ENCODE measurements around the gene STK11. TPM values are rescaled to one million over a fixed set of nuclear protein-coding genes. Genes with fewer than 3 reads are reported as not detected.

The STK11 gene
- total RNA-seq, 4 donors from 2014 or later: 60.2 to 83.4 (median 71.1) TPM

GRCh38 chr19:1224847-1225246, 19.3 kb downstream of the STK11 start:
- H3K9me3 ChIP-seq: no peaks in the 10 kb centered on the region
- TF ChIP-seq POLR2A (IDR thresholded peaks at IDR 0.05): no peak
- TF ChIP-seq CTCF (IDR thresholded peaks at IDR 0.05): no peak
- peaks cover 0 to 10% of the 10 kb centered on the region in 2 donors for H3K4me1 ChIP-seq
- no peak for DNase-seq
- H3K27me3 ChIP-seq: no peaks in the 10 kb centered on the region
- H3K36me3 ChIP-seq: peaks cover 57 to 68% of the 10 kb centered on the region in 2 donors
- no peak overlapping the region for H3K27ac ChIP-seq
- H3K4me3 ChIP-seq (replicated peaks in 1 of 3): no peak overlapping the region
- WGBS, 2 donors: 85 to 93% methylated on average over 10 to 13 of the region's 16 CpGs
- intact Hi-C loops (cut with DNase I): no loop called here

- Histone ChIP-seq H3K36me3 (peaks cover 52 to 63% of the 10 kb centered on the region in 2 donors), H3K27me3 (no peaks in the 10 kb centered on the region), H3K9me3 (no peaks in the 10 kb centered on the region), H3K27ac (no peak overlapping the region), H3K4me1 (peaks cover 0 to 10% of the 10 kb centered on the region in 2 donors), H3K4me3 (replicated peaks in 1 of 3) (no peak overlapping the region)
- no peak for DNase-seq
- 88 to 89% methylated on average over 17 to 18 of the region's 29 CpGs for WGBS, 2 donors
- intact Hi-C loops (cut with DNase I): no loop called here
- TF ChIP-seq CTCF (IDR thresholded peaks at IDR 0.05) (no peak), POLR2A (IDR thresholded peaks at IDR 0.05) (no peak)
Observed at GRCh38 chr19:1225440-1226226, 20.1 kb downstream of the STK11 start.

GRCh38 chr19:1226227-1226518, 20.6 kb downstream of the STK11 start:
- no peaks in the 10 kb centered on the region for H3K9me3 ChIP-seq
- no peak for DNase-seq

GRCh38 chr19:1226522-1227303, 21.1 kb downstream of the STK11 start:
- H3K27ac ChIP-seq: no peak overlapping the region

More at GRCh38 chr19:1226227-1226518, 20.6 kb downstream of the STK11 start:
- H3K4me1 ChIP-seq: peaks cover 0 to 9% of the 10 kb centered on the region in 2 donors
- no peaks in the 10 kb centered on the region for H3K27me3 ChIP-seq
- peaks cover 47 to 58% of the 10 kb centered on the region in 2 donors for H3K36me3 ChIP-seq
- no peak for TF ChIP-seq CTCF (IDR thresholded peaks at IDR 0.05)
- no peak for TF ChIP-seq POLR2A (IDR thresholded peaks at IDR 0.05)
- no peak overlapping the region for H3K4me3 ChIP-seq (replicated peaks in 1 of 3)
- no peak overlapping the region for H3K27ac ChIP-seq
- intact Hi-C loops (cut with DNase I): no loop called here
- WGBS, 2 donors: 100% methylated on average over 1 of the region's 11 CpGs; no CpG with 5 or more reads in 1 of the 2 donors

GRCh38 chr19:1227304-1228054, 21.9 kb downstream of the STK11 start:
- WGBS, 2 donors: 93 to 95% methylated on average over 35 to 42 of the region's 56 CpGs
- Histone ChIP-seq H3K36me3 (peaks cover 36 to 45% of the 10 kb centered on the region in 2 donors), H3K27me3 (no peaks in the 10 kb centered on the region), H3K9me3 (no peaks in the 10 kb centered on the region), H3K27ac (no peak overlapping the region), H3K4me1 (peaks cover 0 to 10% of the 10 kb centered on the region in 2 donors), H3K4me3 (replicated peaks in 1 of 3) (no peak overlapping the region)
- intact Hi-C loops (cut with DNase I): no loop called here
- TF ChIP-seq POLR2A (IDR thresholded peaks at IDR 0.05) (no peak), CTCF (IDR thresholded peaks at IDR 0.05) (no peak)
- DNase-seq: no peak

More at GRCh38 chr19:1226522-1227303, 21.1 kb downstream of the STK11 start:
- peaks cover 0 to 6% of the 10 kb centered on the region in 2 donors for H3K4me1 ChIP-seq
- H3K36me3 ChIP-seq: peaks cover 43 to 52% of the 10 kb centered on the region in 2 donors
- intact Hi-C loops (cut with DNase I): no loop called here
- no peak overlapping the region for H3K4me3 ChIP-seq (replicated peaks in 1 of 3)
- no peak for TF ChIP-seq POLR2A (IDR thresholded peaks at IDR 0.05)
- no peak for DNase-seq
- no peaks in the 10 kb centered on the region for H3K27me3 ChIP-seq
- H3K9me3 ChIP-seq: no peaks in the 10 kb centered on the region
- WGBS, 2 donors: 92 to 94% methylated on average over 10 of the region's 50 CpGs

Measured in thyroid gland (tissue), 4 donors.